C4-2B (cell line): ENCODE results near the gene WWOX.

ENCODE experiments used
- H3K27ac ChIP-seq: fragments of 450-650 bp; 2 replicates; pipeline ENCODE4 v1.5.1; 2017
- CTCF ChIP-seq: fragments of 450-650 bp; conservative IDR thresholded peaks from 2 replicates; pipeline ENCODE4 v1.5.1; 2017; ENCODE audit warnings: mild to moderate bottlenecking
- ZFX ChIP-seq: fragments of 450-650 bp; IDR thresholded peaks from 2 replicates; pipeline ENCODE4 v1.6.1; 2017

WWOX gene

GRCh38 chr16:78775161-78775561 lies 675.7 kb downstream of the WWOX start:
- TF ChIP-seq ZFX (no peak), CTCF (no peak)
- no peak overlapping the region for H3K27ac ChIP-seq

- TF ChIP-seq CTCF = no peak
- no peak for TF ChIP-seq ZFX
- H3K27ac ChIP-seq = no peak overlapping the region
These were observed 678.9 kb downstream of the WWOX start for GRCh38 chr16:78778101-78779004.

GRCh38 chr16:78780808-78781207 lies 681.4 kb downstream of the WWOX start:
- no peak for TF ChIP-seq CTCF
- no peak for TF ChIP-seq ZFX
- H3K27ac ChIP-seq = no peak overlapping the region

- no peak overlapping the region for H3K27ac ChIP-seq
- no peak for TF ChIP-seq CTCF
- TF ChIP-seq ZFX = no peak
These were observed 683.1 kb downstream of the WWOX start for GRCh38 chr16:78782572-78782971.

- TF ChIP-seq ZFX (no peak), CTCF (no peak)
- H3K27ac ChIP-seq = no peak overlapping the region
These were observed 684.2 kb downstream of the WWOX start for GRCh38 chr16:78783570-78784079.

- no peak overlapping the region for H3K27ac ChIP-seq
- no peak for TF ChIP-seq ZFX
- TF ChIP-seq CTCF = no peak
These were observed 685.3 kb downstream of the WWOX start for GRCh38 chr16:78784771-78785170.

- no peak overlapping the region for H3K27ac ChIP-seq
- TF ChIP-seq ZFX (no peak), CTCF (no peak)
These were observed 685.8 kb downstream of the WWOX start for GRCh38 chr16:78785218-78785617.
